HG02885 (cell line): ENCODE results near the gene RPS6KB1.
A peak's percentile ranks its signal among the peaks of the same experiment; 100 is the strongest.
"Not testable (repeated sequence)": the region's sequence is repeated elsewhere in the genome, so short reads cannot be mapped to it uniquely, and the experiment has no call there.

Source experiments
- ATAC-seq: cut with Tn5 transposase; IDR thresholded peaks from one replicate; pipeline ENCODE4 v1.9.1; 2021; ENCODE audit warnings: mild to moderate bottlenecking; ENCODE audit not compliant: unreplicated experiment, poor library complexity

Gene RPS6KB1

DNA sequence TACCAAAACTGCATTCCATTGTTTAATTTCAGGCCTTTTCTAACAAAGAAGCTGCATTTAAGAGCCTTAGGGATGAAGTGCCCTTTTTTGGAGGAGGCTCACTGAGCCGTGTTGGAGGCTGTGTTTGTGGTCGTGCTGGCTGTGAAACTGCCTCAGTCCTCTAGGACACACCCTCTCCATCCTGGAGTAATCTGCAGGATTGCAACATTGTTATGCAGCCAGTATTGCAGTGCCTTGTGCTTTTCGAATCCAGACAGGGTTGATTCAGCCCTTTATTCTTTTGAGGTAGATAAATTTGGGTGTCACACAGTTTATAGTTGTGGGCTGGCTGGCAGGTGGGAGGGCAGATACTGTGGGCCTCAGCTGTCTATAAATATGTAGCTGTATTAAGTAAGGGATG is 37.8 kb downstream of the RPS6KB1 start:
- ATAC-seq = not testable (repeated sequence)

DNA sequence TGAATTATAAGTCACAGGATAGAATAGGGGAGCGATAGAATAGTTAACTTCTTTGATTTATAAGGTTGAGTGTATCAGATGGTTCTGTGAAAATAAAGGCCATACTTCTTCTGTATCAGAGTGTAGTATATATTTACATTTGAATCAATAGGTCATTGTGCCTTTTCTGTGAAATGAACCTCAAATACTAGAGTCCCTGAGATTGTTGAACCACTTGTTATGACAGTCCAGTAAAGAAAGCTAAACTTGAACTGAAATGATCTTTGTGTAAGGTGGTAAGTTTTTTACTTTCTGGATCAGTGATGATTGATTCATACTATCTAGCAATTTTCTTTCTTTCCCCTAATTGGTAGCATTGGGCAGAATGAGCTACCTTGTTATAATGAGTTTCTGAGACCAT is 40.4 kb downstream of the RPS6KB1 start:
- ATAC-seq = not testable (repeated sequence)

DNA sequence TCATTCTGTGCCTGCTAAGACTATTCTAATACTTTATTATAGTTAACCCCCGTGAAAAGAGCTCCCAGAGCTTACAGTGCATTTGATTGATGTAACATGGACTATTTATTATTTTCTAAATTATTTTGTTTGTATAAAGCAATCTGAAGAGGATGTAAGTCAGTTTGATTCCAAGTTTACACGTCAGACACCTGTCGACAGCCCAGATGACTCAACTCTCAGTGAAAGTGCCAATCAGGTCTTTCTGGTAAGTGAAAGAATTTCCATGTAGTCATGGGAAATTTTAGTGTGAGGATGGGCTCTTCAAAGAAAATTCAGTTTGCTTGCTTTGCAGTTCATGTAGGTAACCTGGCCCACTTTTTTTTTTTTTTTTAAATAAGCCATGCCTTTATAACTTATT is 47.8 kb downstream of the RPS6KB1 start:
- ATAC-seq = not testable (repeated sequence)

DNA sequence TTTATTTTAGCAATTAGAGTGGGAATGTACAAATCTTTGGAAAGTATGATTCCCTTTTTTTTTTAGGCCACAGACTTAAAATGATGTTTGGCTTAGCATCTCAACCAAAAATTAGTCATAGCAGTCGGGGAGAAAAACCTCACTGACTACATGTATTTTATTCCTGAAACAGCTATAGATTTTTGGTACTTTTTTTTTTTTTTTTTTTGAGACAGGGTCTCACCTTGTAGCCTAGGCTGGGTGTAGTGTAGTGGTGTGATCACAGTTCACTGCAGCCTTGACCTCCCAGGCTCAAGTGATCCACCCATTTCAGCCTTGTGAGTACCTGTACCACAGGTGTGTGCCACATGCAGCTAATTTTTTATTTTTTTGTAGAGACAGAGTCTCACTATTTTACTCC is 48.2 kb downstream of the RPS6KB1 start:
- no peak for ATAC-seq

DNA sequence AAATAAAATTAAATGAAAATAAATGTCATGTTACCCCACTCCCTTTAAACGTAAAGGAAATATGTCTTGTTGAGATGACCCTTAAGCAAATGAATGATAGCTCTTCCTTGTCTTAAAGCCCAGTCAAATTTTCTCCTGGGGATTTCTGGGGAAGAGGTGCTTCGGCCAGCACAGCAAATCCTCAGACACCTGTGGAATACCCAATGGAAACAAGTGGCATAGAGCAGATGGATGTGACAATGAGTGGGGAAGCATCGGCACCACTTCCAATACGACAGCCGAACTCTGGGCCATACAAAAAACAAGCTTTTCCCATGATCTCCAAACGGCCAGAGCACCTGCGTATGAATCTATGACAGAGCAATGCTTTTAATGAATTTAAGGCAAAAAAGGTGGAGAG is 53.5 kb downstream of the RPS6KB1 start:
- ATAC-seq = not testable (repeated sequence)

DNA sequence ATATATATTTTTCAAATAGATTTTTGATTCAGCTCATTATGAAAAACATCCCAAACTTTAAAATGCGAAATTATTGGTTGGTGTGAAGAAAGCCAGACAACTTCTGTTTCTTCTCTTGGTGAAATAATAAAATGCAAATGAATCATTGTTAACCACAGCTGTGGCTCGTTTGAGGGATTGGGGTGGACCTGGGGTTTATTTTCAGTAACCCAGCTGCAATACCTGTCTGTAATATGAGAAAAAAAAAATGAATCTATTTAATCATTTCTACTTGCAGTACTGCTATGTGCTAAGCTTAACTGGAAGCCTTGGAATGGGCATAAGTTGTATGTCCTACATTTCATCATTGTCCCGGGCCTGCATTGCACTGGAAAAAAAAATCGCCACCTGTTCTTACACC is 54.4 kb downstream of the RPS6KB1 start:
- ATAC-seq = not testable (repeated sequence)

DNA sequence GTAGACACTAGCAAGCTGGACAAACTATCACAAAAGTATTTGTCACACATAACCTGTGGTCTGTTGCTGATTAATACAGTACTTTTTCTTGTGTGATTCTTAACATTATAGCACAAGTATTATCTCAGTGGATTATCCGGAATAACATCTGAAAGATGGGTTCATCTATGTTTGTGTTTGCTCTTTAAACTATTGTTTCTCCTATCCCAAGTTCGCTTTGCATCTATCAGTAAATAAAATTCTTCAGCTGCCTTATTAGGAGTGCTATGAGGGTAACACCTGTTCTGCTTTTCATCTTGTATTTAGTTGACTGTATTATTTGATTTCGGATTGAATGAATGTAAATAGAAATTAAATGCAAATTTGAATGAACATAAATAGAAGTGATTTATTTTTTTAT is 57.1 kb downstream of the RPS6KB1 start:
- ATAC-seq = no peak

DNA sequence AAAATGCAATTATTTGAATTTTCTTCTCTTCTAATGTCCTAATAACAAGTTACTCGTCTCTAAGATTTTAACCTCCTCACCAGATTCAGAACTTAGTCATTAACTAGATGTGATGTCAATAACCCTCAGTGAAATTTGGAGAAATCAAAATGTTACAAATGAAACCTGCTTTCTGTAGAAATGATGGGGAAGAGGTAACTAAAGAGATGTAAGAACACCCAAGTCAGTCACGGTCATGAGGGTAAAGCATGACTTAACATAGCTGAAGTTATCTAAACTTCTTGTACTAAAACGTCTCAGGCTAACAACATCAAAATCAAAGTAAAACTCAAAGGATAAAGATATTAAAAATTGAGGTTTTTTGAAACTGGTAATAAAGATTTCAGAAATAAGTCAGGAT is 61.9 kb downstream of the RPS6KB1 start:
- no peak for ATAC-seq

DNA sequence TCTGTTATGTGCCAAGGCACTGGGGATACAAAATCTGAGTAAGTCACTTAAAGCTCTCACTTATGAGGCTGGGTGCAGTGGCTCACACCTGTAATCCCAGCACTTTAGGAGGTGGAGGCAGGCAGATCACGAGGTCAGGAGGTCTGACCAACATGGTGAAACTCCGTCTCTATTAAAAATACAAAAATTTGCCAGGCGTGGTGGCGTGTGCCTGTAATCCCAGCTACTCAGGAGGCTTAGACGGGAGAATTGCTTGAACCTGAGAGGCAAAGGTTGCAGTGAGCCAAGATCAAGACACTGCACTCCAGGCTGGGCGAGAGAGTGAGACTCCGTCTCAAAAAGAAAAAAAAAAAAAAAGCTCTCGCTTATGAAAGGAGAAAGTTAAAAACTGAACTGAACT is 66.7 kb downstream of the RPS6KB1 start:
- not testable (repeated sequence) for ATAC-seq

DNA sequence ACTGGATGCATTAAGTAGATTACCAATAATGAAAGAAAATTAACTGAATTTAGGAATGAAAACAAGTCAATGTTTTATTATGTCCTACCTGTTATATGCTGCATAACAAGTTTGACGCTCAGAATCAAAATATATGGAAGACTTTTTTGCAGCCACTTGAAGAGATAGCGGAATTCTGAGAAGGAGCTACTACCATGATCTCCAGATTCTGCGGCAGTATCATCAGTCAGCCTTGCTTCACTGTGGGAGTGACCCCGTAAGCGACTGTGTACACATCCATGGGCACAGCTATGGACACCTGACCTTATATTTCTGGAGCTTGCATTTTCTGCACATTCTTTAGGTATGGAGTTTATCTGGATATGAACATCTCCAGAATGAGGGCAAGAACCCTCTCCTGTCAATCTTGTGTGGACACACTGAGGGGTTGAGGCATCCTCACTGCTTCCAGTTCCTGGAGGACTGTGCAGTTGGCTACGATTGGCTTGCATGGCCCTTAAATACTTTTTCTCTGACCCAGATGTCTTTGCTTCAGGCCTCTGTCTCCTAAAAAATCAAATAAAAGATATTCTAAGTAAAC is 69.9 kb downstream of the RPS6KB1 start:
- no peak for ATAC-seq

DNA sequence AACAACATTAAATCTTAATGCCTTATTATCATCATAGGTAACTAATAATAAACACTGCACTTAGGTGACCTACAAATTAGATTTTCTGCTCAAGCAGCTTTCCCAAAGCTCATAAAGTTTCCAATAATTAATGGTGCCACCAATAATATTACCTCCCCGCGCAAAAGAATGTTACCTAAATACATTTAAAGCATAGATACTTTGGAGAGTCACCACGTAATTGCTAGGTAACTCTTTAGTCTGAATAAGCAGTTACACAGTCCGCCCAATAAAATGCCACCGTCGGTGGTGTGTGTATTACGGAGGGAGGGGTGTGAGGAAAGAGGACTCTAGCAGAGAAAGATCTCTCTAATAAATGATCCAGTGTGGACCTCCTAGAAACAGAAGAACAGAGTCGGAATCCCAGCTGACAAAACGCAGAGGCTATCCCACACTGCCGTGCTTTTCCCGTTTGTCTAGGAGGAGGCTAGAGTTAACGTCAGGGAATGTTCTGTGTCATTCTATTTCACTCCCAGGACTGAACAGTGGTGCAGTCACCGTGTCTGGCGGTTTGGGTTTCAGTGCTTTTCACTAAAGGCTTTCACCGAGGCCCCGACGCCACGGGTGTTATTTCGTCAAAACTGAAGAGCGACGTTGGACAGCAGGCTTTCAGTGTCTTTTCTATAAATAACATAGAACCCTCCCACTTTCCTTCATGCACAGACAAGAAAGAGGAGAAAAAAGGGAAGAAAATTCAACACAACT is 71.0 kb downstream of the RPS6KB1 start:
- peak; percentile 49 for ATAC-seq

DNA sequence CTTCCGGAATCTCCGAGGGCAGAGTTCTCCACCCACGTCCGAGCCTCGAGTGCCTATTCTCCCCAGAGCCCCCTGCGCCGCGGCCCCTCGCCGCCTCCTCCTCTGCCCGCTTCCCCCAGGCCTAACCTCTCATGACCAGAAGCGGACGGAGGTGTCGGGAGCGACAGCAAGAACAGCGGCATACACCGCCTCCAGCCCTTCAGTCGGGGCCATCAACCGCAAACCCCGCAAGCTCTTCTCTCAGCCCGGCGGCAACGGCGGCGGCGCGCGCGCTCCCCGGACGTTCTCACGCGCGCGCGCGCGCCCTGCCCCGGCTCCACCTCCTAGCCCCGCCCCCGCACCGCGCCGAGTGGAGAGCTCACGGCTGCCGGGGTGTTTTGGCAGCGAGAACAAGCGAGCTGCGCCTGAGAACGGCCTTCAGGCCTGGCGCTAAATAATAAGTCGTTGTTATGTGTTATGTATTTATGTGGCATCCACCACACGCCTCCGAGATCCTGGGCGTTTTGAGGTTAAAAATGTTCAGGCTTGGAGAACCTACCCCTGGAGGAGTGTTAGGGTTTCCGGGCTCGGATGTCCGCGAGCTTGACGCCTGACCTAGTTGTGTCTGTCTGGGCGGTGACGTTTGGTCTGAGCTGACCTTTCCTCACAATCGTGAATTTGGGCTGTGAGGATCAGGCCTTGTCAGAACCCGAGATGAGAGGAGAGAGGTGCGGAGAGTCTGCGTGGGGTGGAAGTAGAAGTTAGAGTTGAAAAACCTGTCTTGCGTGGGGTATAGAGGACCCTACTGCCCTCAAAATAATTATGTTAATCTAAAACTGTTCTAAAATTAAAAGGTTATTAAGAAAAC is 71.8 kb downstream of the RPS6KB1 start, which contains the start of gene RNFT1:
Gene RNFT1 (minus strand): TSS at position 259 of the 847 bp plus-strand sequence. CDS start 77 bp downstream, at position 182.
- ATAC-seq = peak; percentile 84

DNA sequence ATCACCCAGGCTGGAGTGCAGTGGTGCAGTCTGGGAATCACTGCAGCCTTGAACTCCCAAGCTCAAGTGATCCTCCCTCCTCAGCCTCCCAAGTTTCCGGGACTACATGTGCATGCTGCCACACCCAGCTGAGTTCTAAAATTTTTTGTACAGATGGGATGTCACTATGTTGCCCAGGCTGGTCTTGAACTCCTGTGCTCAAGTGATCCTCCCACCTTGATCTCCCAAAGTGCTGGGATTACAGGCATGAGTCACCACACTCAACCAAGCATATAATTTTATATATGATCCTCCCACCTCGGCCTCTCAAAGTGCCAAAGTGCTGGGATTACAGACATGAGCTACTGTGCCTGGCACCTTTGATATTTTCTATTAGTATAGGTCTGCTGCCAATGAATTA is 78.8 kb downstream of the RPS6KB1 start:
- ATAC-seq = not testable (repeated sequence)

DNA sequence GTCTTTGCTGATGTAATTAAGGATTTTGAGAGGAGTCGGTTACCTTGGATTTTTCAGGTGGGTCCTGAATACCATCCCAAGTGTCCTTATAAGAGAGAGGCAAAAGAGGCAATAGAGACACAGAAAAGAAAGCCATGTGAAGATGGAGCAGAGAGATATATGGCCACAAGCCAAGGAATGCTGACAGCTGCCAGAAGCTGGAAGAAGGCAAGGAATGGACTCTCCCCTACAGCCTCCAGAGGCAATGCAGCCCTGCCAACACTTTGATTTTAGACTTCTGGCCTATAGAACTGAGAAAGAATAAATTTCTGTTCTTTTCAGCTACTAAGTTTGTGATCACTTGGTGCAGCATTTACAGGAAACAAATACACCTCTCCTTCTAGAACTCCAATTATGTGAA is 79.9 kb downstream of the RPS6KB1 start:
- ATAC-seq = no peak

DNA sequence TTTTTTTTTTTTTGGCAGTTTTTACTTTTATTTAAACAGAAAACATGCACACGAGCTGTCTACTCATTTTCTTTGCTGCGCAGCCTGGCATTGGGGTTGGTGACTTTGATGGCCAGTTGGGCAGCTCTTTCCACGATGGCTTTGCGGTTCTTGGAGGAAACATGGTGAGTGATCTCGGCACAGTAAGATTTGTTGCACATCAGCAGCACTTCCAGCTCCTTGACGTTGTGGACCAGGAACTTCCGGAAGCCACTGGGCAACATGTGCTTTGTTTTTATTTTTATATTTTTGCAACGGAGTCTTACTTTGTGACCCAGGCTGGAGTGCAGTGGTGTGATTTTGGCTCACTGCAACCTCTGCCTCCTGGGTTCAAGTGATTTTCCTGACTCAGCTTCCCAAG is 80.6 kb downstream of the RPS6KB1 start:
- ATAC-seq = not testable (repeated sequence)

DNA sequence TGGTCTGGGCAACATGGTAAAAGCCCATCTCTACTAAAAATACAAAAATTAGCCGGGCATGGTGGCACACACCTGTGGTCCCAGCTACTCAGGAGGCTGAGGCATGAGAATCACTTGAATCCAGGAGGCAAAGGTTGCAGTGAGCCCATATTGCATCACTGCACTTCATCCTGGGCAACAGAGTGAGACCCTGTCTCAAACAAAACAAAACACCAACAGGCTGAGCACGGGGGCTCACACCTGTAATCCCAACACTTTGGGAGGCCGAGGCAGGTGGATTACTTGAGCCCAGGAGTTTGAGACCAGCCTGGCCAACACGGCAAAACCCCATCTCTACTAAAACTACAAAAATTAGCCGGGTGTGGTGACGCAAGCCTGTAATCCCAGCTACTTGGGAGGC is 82.2 kb downstream of the RPS6KB1 start:
- ATAC-seq = not testable (repeated sequence)

DNA sequence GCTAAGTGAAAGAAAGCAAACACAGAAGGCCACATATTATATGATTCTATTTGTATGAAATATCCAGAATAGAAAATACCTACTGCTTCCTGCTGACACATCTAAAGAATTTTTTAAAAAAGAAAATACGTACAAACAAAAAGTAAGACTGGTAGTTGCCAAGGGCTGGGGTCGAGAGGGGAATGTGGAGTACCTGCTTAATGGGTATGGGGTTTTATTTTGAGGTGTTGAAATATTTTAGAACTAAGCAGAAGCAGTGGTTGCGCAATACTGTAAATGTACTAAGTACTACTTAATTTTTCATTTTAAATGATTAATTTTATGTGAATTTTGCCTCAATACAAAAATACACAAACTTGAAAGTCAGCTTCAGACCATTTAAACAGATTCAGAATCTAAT is 103.7 kb downstream of the RPS6KB1 start:
- ATAC-seq = not testable (repeated sequence)
